HEK293T (cell line): ENCODE measurements around the gene HEG1.

Experiments used
- ARNT ChIP-seq: fragments of 450-650 bp; IDR thresholded peaks from 2 replicates; pipeline ENCODE4 v1.6.1; 2017; ENCODE audit warnings: mild to moderate bottlenecking
- BHLHE40 ChIP-seq: fragments of 450-650 bp; IDR thresholded peaks from 2 replicates; pipeline ENCODE4 v1.6.1; 2016; ENCODE audit warnings: mild to moderate bottlenecking, moderate library complexity, borderline replicate concordance
- ELF4 ChIP-seq: fragments of 450-650 bp; IDR thresholded peaks from 2 replicates; pipeline ENCODE4 v1.6.1; 2017; ENCODE audit warnings: antibody characterized with exemption
- FOXA1 ChIP-seq: fragments of 450-650 bp; IDR thresholded peaks from 2 replicates; pipeline ENCODE4 v1.6.1; 2016; ENCODE audit warnings: mild to moderate bottlenecking
- FOXK2 ChIP-seq: fragments of 450-650 bp; IDR thresholded peaks from 2 replicates; pipeline ENCODE4 v1.6.1; 2016; ENCODE audit warnings: mild to moderate bottlenecking
- FOXM1 ChIP-seq: fragments of 450-650 bp; IDR thresholded peaks from 2 replicates; pipeline ENCODE4 v1.6.1; 2017; ENCODE audit warnings: mild to moderate bottlenecking, borderline replicate concordance
- HDGF ChIP-seq: fragments of 450-650 bp; IDR thresholded peaks from 2 replicates; pipeline ENCODE4 v1.6.1; 2017; ENCODE audit warnings: antibody characterized with exemption, borderline replicate concordance
- L3MBTL2 ChIP-seq: fragments of 450-650 bp; conservative IDR thresholded peaks from 2 replicates; pipeline ENCODE4 v1.6.1; 2016; ENCODE audit warnings: mild to moderate bottlenecking
- PKNOX1 ChIP-seq: fragments of 450-650 bp; IDR thresholded peaks from 2 replicates; pipeline ENCODE4 v1.6.1; 2016
- SP1 ChIP-seq: fragments of 450-650 bp; IDR thresholded peaks from 2 replicates; pipeline ENCODE4 v1.6.1; 2017
- TARDBP ChIP-seq: fragments of 450-650 bp; IDR thresholded peaks from 2 replicates; pipeline ENCODE4 v1.6.1; 2016
- ZNF384 ChIP-seq: fragments of 450-650 bp; IDR thresholded peaks from 2 replicates; pipeline ENCODE4 v1.6.1; 2016

GRCh38 chr3:125024817-125025216 lies 31.0 kb downstream of the HEG1 start:
- TF ChIP-seq ARNT (no peak), BHLHE40 (no peak), SP1 (no peak), PKNOX1 (no peak), HDGF (no peak), ELF4 (no peak), TARDBP (no peak), L3MBTL2 (no peak), FOXM1 (no peak), FOXK2 (no peak), FOXA1 (no peak), ZNF384 (no peak)
